Hepatocyte (in vitro differentiated cells): ENCODE data around the gene SNX27. TPM values are rescaled to one million over a fixed set of nuclear protein-coding genes. Genes with fewer than 3 reads are reported as not detected.
"Not testable (repeated sequence)": the region's sequence is repeated elsewhere in the genome, so short reads cannot be mapped to it uniquely, and the experiment has no call there.

Experiments used
- DNase-seq: peaks from one replicate; pipeline ENCODE4 v3.0.0-alpha.2; 2016; ENCODE audit warnings: low spot score
- H2AFZ ChIP-seq: fragments of 200-600 bp; sonication (generic); 2 replicates; pipeline ENCODE4 v1.6.0; 2016; ENCODE audit warnings: antibody characterized with exemption, mild to moderate bottlenecking
- H3K27ac ChIP-seq: fragments of 200-600 bp; sonication (generic); 2 replicates; pipeline ENCODE4 v1.5.1; 2016; ENCODE audit warnings: mild to moderate bottlenecking
- H3K27me3 ChIP-seq: fragments of 200-600 bp; sonication (generic); 2 replicates; pipeline ENCODE4 v1.6.1; 2016
- H3K36me3 ChIP-seq: fragments of 200-600 bp; sonication (generic); replicated peaks from 2 replicates; pipeline ENCODE4 v1.5.1; 2016; ENCODE audit warnings: low read depth; ENCODE audit not compliant: insufficient read depth
- H3K4me1 ChIP-seq: fragments of 200-600 bp; sonication (generic); 2 replicates; pipeline ENCODE4 v1.5.1; 2016; ENCODE audit warnings: mild to moderate bottlenecking, moderate library complexity; ENCODE audit not compliant: insufficient read depth
- H3K4me2 ChIP-seq: fragments of 200-600 bp; sonication (generic); 2 replicates; pipeline ENCODE4 v1.6.0; 2016
- H3K4me3 ChIP-seq: fragments of 200-600 bp; sonication (generic); 2 replicates; pipeline ENCODE4 v1.5.1; 2016; ENCODE audit warnings: mild to moderate bottlenecking
- H3K79me2 ChIP-seq: fragments of 200-600 bp; sonication (generic); 2 replicates; pipeline ENCODE4 v1.6.0; 2017; ENCODE audit warnings: mild to moderate bottlenecking
- H3K9me2 ChIP-seq: fragments of 200-600 bp; sonication (generic); replicated peaks from 2 replicates; pipeline ENCODE4 v1.6.0; 2017; ENCODE audit warnings: mild to moderate bottlenecking; ENCODE audit not compliant: insufficient read depth
- H3K9me3 ChIP-seq: fragments of 200-600 bp; sonication (generic); 2 replicates; pipeline ENCODE4 v1.5.1; 2016; ENCODE audit warnings: low read depth, mild to moderate bottlenecking
- H4K20me1 ChIP-seq: fragments of 200-600 bp; sonication (generic); 2 replicates; pipeline ENCODE4 v1.6.0; 2016; ENCODE audit warnings: mild to moderate bottlenecking; ENCODE audit not compliant: insufficient read depth, poor library complexity, severe bottlenecking
- CTCF ChIP-seq: fragments of 200-600 bp; sonication (generic); IDR thresholded peaks from 2 replicates; pipeline ENCODE4 v1.5.1; 2016; ENCODE audit warnings: antibody characterized with exemption, mild to moderate bottlenecking; ENCODE audit not compliant: poor library complexity
- EZH2 ChIP-seq: fragments of 200-600 bp; sonication (generic); IDR thresholded peaks from 2 replicates; pipeline ENCODE4 v1.6.1; 2016; ENCODE audit warnings: antibody characterized with exemption, mild to moderate bottlenecking, borderline replicate concordance
- EZH2phosphoT487 ChIP-seq: fragments of 200-600 bp; sonication (generic); IDR thresholded peaks from one replicate; pipeline ENCODE4 v1.6.1; 2018; ENCODE audit warnings: antibody characterized with exemption, mild to moderate bottlenecking, low read depth, moderate library complexity; ENCODE audit not compliant: unreplicated experiment, severe bottlenecking
- WGBS: methylation state at CpG from one replicate; pipeline ENCODE4 v1.1.6; 2016; ENCODE audit warnings: low lambda C conversion rate; ENCODE audit errors: missing lambda C conversion rate; 5-methylcytosine and 5-hydroxymethylcytosine counted together
- polyA plus RNA-seq: library from polyadenylated mRNA; unstranded; fragments of >200 nt; fragmentation: Nextera tagmentation; extraction: Ambion mirVana; gene quantifications from 2 replicates; pipeline ENCODE4 v1.2.1, GENCODE V29; 2016
- total RNA-seq: library from RNA; depleted of rRNA; stranded (reverse); fragments of >200 nt; gene quantifications from 2 replicates; pipeline ENCODE4 v1.2.3, GENCODE V29; 2014

SNX27 gene
- total and polyA plus RNA-seq, 2 experiments from 2014 or later, result 24.0 to 38.7 TPM

- peaks cover 12% of the 10 kb centered on the region for H4K20me1 ChIP-seq
- H3K79me2 ChIP-seq, result peaks cover 85% of the 10 kb centered on the region
- peak overlapping the region; percentile 54 for H3K4me2 ChIP-seq
- H3K27ac ChIP-seq, result peak overlapping the region; percentile 66
- DNase-seq, result no peak
- WGBS, result 61% methylated on average over 9 of the region's 9 CpGs
- TF ChIP-seq EZH2, result no peak
- TF ChIP-seq CTCF, result no peak
- no peak for TF ChIP-seq EZH2phosphoT487
- H3K9me2 ChIP-seq, result no peaks in the 10 kb centered on the region
- H3K4me1 ChIP-seq, result peaks cover 20% of the 10 kb centered on the region
- H3K4me3 ChIP-seq, result no peak overlapping the region
- no peaks in the 10 kb centered on the region for H3K9me3 ChIP-seq
- no peaks in the 10 kb centered on the region for H3K27me3 ChIP-seq
- H3K36me3 ChIP-seq, result no peaks in the 10 kb centered on the region
- no peak overlapping the region for H2AFZ ChIP-seq
Observed at GRCh38 chr1:151638812-151639211, 27.0 kb downstream of the SNX27 start.

- H3K4me2 ChIP-seq, result peak overlapping the region; percentile 54
- H3K27me3 ChIP-seq, result no peaks in the 10 kb centered on the region
- TF ChIP-seq EZH2 (no peak), CTCF (no peak), EZH2phosphoT487 (no peak)
- H2AFZ ChIP-seq, result no peak overlapping the region
- H3K4me1 ChIP-seq, result peaks cover 20% of the 10 kb centered on the region
- peaks cover 85% of the 10 kb centered on the region for H3K79me2 ChIP-seq
- H4K20me1 ChIP-seq, result peaks cover 6% of the 10 kb centered on the region
- H3K9me2 ChIP-seq, result no peaks in the 10 kb centered on the region
- peak overlapping the region; percentile 66 for H3K27ac ChIP-seq
- no peak overlapping the region for H3K4me3 ChIP-seq
- H3K36me3 ChIP-seq, result no peaks in the 10 kb centered on the region
- 21% methylated on average over 2 of the region's 2 CpGs for WGBS
- peak; percentile 10 for DNase-seq
- H3K9me3 ChIP-seq, result no peaks in the 10 kb centered on the region
Observed at GRCh38 chr1:151639466-151639865, 27.6 kb downstream of the SNX27 start.

- DNase-seq, result no peak
- peaks cover 85% of the 10 kb centered on the region for H3K79me2 ChIP-seq
- no peak overlapping the region for H2AFZ ChIP-seq
- H4K20me1 ChIP-seq, result peaks cover 12% of the 10 kb centered on the region
- 82% methylated on average over 1 of the region's 1 CpG for WGBS
- no peak overlapping the region for H3K27ac ChIP-seq
- H3K4me3 ChIP-seq, result no peak overlapping the region
- no peaks in the 10 kb centered on the region for H3K36me3 ChIP-seq
- no peak overlapping the region for H3K4me2 ChIP-seq
- no peaks in the 10 kb centered on the region for H3K27me3 ChIP-seq
- no peak for TF ChIP-seq EZH2phosphoT487
- no peak for TF ChIP-seq CTCF
- TF ChIP-seq EZH2, result no peak
- peaks cover 20% of the 10 kb centered on the region for H3K4me1 ChIP-seq
- H3K9me2 ChIP-seq, result no peaks in the 10 kb centered on the region
- no peaks in the 10 kb centered on the region for H3K9me3 ChIP-seq
Observed at GRCh38 chr1:151641229-151641628, 29.4 kb downstream of the SNX27 start.

- Histone ChIP-seq H3K79me2 (peaks cover 81% of the 10 kb centered on the region), H4K20me1 (peaks cover 13% of the 10 kb centered on the region)
- not testable (repeated sequence) for H2AFZ ChIP-seq
Observed at GRCh38 chr1:151643085-151643484, 31.2 kb downstream of the SNX27 start.

More at GRCh38 chr1:151643085-151643484, 31.2 kb downstream of the SNX27 start:
- not testable (repeated sequence) for H3K36me3 ChIP-seq, H3K27me3 ChIP-seq, H3K9me2 ChIP-seq, DNase-seq, H3K9me3 ChIP-seq, H3K4me2 ChIP-seq, H3K4me3 ChIP-seq, H3K27ac ChIP-seq
- 89% methylated on average over 11 of the region's 11 CpGs for WGBS
- H3K4me1 ChIP-seq, result peaks cover 11% of the 10 kb centered on the region
